ENCODE data around the gene GOLGA8N.
"Not testable (repeated sequence)": the region's sequence is repeated elsewhere in the genome, so short reads cannot be mapped to it uniquely, and the experiment has no call there.

GOLGA8N gene

GRCh38 chr15:32593151-32593550 is at the start of gene GOLGA8N:
Gene GOLGA8N, plus strand, starts transcription at chr15:32593456.
- not testable (repeated sequence) for DNase-seq

- DNase-seq = not testable (repeated sequence)
Observed at GRCh38 chr15:32543456-32543855, 49.8 kb upstream of the GOLGA8N start.

- not testable (repeated sequence) for DNase-seq
Observed at GRCh38 chr15:32545129-32545528, 48.1 kb upstream of the GOLGA8N start.

GRCh38 chr15:32554587-32554986 is 38.7 kb upstream of the GOLGA8N start:
- DNase-seq = not testable (repeated sequence)

- not testable (repeated sequence) for DNase-seq
Observed at GRCh38 chr15:32562198-32562597, 31.1 kb upstream of the GOLGA8N start.

GRCh38 chr15:32568988-32569387 is 24.3 kb upstream of the GOLGA8N start:
- DNase-seq = not testable (repeated sequence)

GRCh38 chr15:32578482-32578881 is 14.8 kb upstream of the GOLGA8N start:
- not testable (repeated sequence) for DNase-seq

GRCh38 chr15:32585844-32586243 is 7.4 kb upstream of the GOLGA8N start:
- DNase-seq = not testable (repeated sequence)

- DNase-seq = not testable (repeated sequence)
Observed at GRCh38 chr15:32609518-32609917, 16.3 kb downstream of the GOLGA8N start.

GRCh38 chr15:32610719-32611118 is 17.5 kb downstream of the GOLGA8N start:
- not testable (repeated sequence) for DNase-seq

- DNase-seq = not testable (repeated sequence)
Observed at GRCh38 chr15:32614712-32615050, 21.4 kb downstream of the GOLGA8N start.

GRCh38 chr15:32615051-32615870 is 22.0 kb downstream of the GOLGA8N start, which contains the start of gene ARHGAP11A:
Gene ARHGAP11A, plus strand, starts transcription at chr15:32615504. Its CDS starts 708 bp downstream, at chr15:32616212.
- not testable (repeated sequence) for DNase-seq

GRCh38 chr15:32615871-32616426 is 22.7 kb downstream of the GOLGA8N start:
- not testable (repeated sequence) for DNase-seq

- DNase-seq = no peak
Observed at GRCh38 chr15:32636410-32636809, 43.2 kb downstream of the GOLGA8N start.

GRCh38 chr15:32636908-32637567 is 43.8 kb downstream of the GOLGA8N start:
- DNase-seq = no peak

GRCh38 chr15:32637704-32638103 is 44.4 kb downstream of the GOLGA8N start:
- DNase-seq = no peak

- no peak for DNase-seq
Observed at GRCh38 chr15:32641517-32642059, 48.3 kb downstream of the GOLGA8N start, which contains the start of gene SCG5. Gene SCG5, plus strand, starts transcription at chr15:32641710. Its CDS starts 1,883 bp downstream, at chr15:32643593.

GRCh38 chr15:32642667-32643435 is 49.6 kb downstream of the GOLGA8N start:
- DNase-seq = no peak

- DNase-seq = no peak
Observed at GRCh38 chr15:32643907-32644445, 50.7 kb downstream of the GOLGA8N start.

GRCh38 chr15:32646291-32646690 is 53.0 kb downstream of the GOLGA8N start:
- DNase-seq = no peak

- DNase-seq = no peak
Observed at GRCh38 chr15:32649342-32649741, 56.1 kb downstream of the GOLGA8N start.

GRCh38 chr15:32651229-32651837 is 58.1 kb downstream of the GOLGA8N start:
- DNase-seq = no peak

Data from DMS 273 treated with DMSO at 0.1 percent for 48 hours (cell line).